Measurements from ENCODE around the gene PAM. TPM values are rescaled to one million over a fixed set of nuclear protein-coding genes. Genes with fewer than 3 reads are reported as not detected.

Gene PAM
- total and polyA plus RNA-seq, 2 of the 13 experiments (the other 11 are each of a cell fraction or from before 2014, with no cell fraction given), result 20.2 to 79.1 TPM

GRCh38 chr5:102754767-102755431 lies at the start of gene PAM (continued):
- no peak for TF ChIP-seq ZFP36L1 (CRISPR knock-in tag; IDR thresholded peaks at IDR 0.05)
- no peak for TF ChIP-seq ZNF792 (CRISPR knock-in tag; IDR thresholded peaks at IDR 0.05)
- no peak for TF ChIP-seq ZNF557 (CRISPR knock-in tag; IDR thresholded peaks at IDR 0.05)
- TF ChIP-seq ZNF615 (CRISPR knock-in tag; IDR thresholded peaks at IDR 0.05; ENCODE audit: borderline replicate concordance), result no peak
- TF ChIP-seq ZMYM2 (CRISPR knock-in tag; IDR thresholded peaks at IDR 0.05), result no peak
- TF ChIP-seq ZNF180 (CRISPR knock-in tag; IDR thresholded peaks at IDR 0.05; ENCODE audit: borderline replicate concordance, low read depth), result no peak
- TF ChIP-seq ZNF567 (CRISPR knock-in tag; IDR thresholded peaks at IDR 0.05; ENCODE audit: borderline replicate concordance), result no peak
- TF ChIP-seq JUNB (CRISPR knock-in tag; IDR thresholded peaks at IDR 0.05; ENCODE audit: borderline replicate concordance), result peak; percentile 35; the same call in 1 of the 2 replicates
- TF ChIP-seq THAP7 (CRISPR knock-in tag; IDR thresholded peaks at IDR 0.05), result no peak
- TF ChIP-seq NAIF1 (CRISPR knock-in tag; IDR thresholded peaks at IDR 0.05; ENCODE audit: borderline replicate concordance), result no peak
- TF ChIP-seq BCL3 (CRISPR knock-in tag; IDR thresholded peaks at IDR 0.05), result no peak; the same call in 1 of the 2 replicates
- TF ChIP-seq ZNF329 (CRISPR knock-in tag; IDR thresholded peaks at IDR 0.05; ENCODE audit: low read depth), result no peak
- TF ChIP-seq POGK (CRISPR knock-in tag; conservative IDR thresholded peaks at IDR 0.05), result 0 out of 2 replicates have a peak, but pooled peaks have one; percentile 31
- TF ChIP-seq SSRP1 (CRISPR knock-in tag; IDR thresholded peaks at IDR 0.05), result no peak
- TF ChIP-seq SMYD3 (CRISPR knock-in tag; IDR thresholded peaks at IDR 0.05), result no peak
- no peak for TF ChIP-seq CHD4 (IDR thresholded peaks at IDR 0.05; ENCODE audit: borderline replicate concordance, low read length)
- TF ChIP-seq ZNF558 (CRISPR knock-in tag; IDR thresholded peaks at IDR 0.05; ENCODE audit: borderline replicate concordance), result no peak
- TF ChIP-seq SALL2 (CRISPR knock-in tag; IDR thresholded peaks at IDR 0.05), result 0 out of 2 replicates have a peak, but pooled peaks have one; percentile 14
- TF ChIP-seq ZNF646 (CRISPR knock-in tag; IDR thresholded peaks at IDR 0.05), result no peak
- TF ChIP-seq YEATS4 (CRISPR knock-in tag; IDR thresholded peaks at IDR 0.05; ENCODE audit: borderline replicate concordance), result peak; percentile 18; the same call in 1 of the 2 replicates
